K562 (cell line): ENCODE measurements around the gene ANKRD23. TPM values are rescaled to one million over a fixed set of nuclear protein-coding genes. Genes with fewer than 3 reads are reported as not detected.

Experiments used
- ARHGAP35 ChIP-seq: fragments of 450-650 bp; IDR thresholded peaks from 2 replicates; pipeline ENCODE4 v1.6.1; 2018; ENCODE audit not compliant: partially characterized antibody
- BCOR ChIP-seq: fragments of 450-650 bp; IDR thresholded peaks from 2 replicates; pipeline ENCODE4 v1.6.1; 2016
- CTCFL ChIP-seq: IDR thresholded peaks from 2 replicates; pipeline ENCODE4 v1.6.1; 2011; ENCODE audit warnings: borderline replicate concordance, low read depth, mild to moderate bottlenecking, moderate library complexity, low read length; ENCODE audit not compliant: insufficient read depth, poor library complexity, severe bottlenecking
- DACH1 ChIP-seq: fragments of 450-650 bp; IDR thresholded peaks from 2 replicates; pipeline ENCODE4 v1.6.1; 2018; ENCODE audit not compliant: partially characterized antibody
- ELF1 ChIP-seq: fragments of 200-800 bp; sonication (Bioruptor generic); IDR thresholded peaks from 2 replicates; pipeline ENCODE4 v1.6.1; 2016; ENCODE audit warnings: missing genetic modification characterization, missing compliant biosample characterization
- FOXA3 ChIP-seq, 2 experiments: fragments of 450-650 bp in 1 of 2; sonication (generic) in 1 of 2; formaldehyde crosslinking; IDR thresholded peaks in 1 of 2; conservative IDR thresholded peaks in 1 of 2; 2 replicates each; pipeline versions ENCODE4 v1.4.0 to v1.8.0; 2020 to 2022; ENCODE audit warnings: mild to moderate bottlenecking in 2 of 2, missing genetic modification reagents in 1 of 2
- GTF2A2 ChIP-seq: IDR thresholded peaks from 2 replicates; pipeline ENCODE4 v1.6.1; 2016; ENCODE audit warnings: mild to moderate bottlenecking, missing genetic modification characterization, missing compliant biosample characterization
- MYC ChIP-seq, 2 experiments: fragments of 250-450 bp in 1 of 2; sonication (Bioruptor Pico) in 1 of 2; IDR thresholded peaks; 2 replicates each; pipeline versions ENCODE4 v1.5.1 to v1.6.1; 2012 to 2021; ENCODE audit warnings: low read depth in 2 of 2, borderline replicate concordance in 1 of 2, improper control_type of control experiment in 1 of 2, low read length in 1 of 2, mild to moderate bottlenecking in 1 of 2, moderate library complexity in 1 of 2
- NKRF ChIP-seq: fragments of 450-650 bp; IDR thresholded peaks from 2 replicates; pipeline ENCODE4 v1.6.1; 2016; ENCODE audit warnings: borderline replicate concordance
- SETDB1 ChIP-seq: IDR thresholded peaks from one replicate; pipeline ENCODE4 v1.6.1; 2012; ENCODE audit warnings: low read length, control low read depth, inconsistent platforms
- SFPQ ChIP-seq: fragments of 200-400 bp; formaldehyde crosslinking; IDR thresholded peaks from 2 replicates; pipeline ENCODE4 v1.6.1; 2017; ENCODE audit warnings: mild to moderate bottlenecking, low read depth, low read length, moderate library complexity
- SMARCC2 ChIP-seq: fragments of 450-650 bp; IDR thresholded peaks from 2 replicates; pipeline ENCODE4 v1.6.1; 2017; ENCODE audit warnings: antibody characterized with exemption, moderate library complexity, mild to moderate bottlenecking, low read depth
- TAL1 ChIP-seq: fragments of 450-650 bp; IDR thresholded peaks from 2 replicates; pipeline ENCODE4 v1.6.1; 2016; ENCODE audit warnings: mild to moderate bottlenecking
- TOE1 ChIP-seq, 2 experiments: fragments of 450-650 bp in 1 of 2; sonication (generic) in 1 of 2; formaldehyde crosslinking in 1 of 2; IDR thresholded peaks; 2 replicates each; pipeline versions ENCODE4 v1.7.1 to v1.8.0; 2016 to 2022; ENCODE audit warnings: borderline replicate concordance in 2 of 2, mild to moderate bottlenecking in 2 of 2, antibody characterized with exemption in 1 of 2, inconsistent platforms in 1 of 2, low read depth in 1 of 2, missing genetic modification reagents in 1 of 2, moderate library complexity in 1 of 2
- TRIM28 ChIP-seq: fragments of 450-650 bp; IDR thresholded peaks from 2 replicates; pipeline ENCODE4 v1.6.1; 2017
- ZBTB2 ChIP-seq: fragments of 450-650 bp; IDR thresholded peaks from 2 replicates; pipeline ENCODE4 v1.6.1; 2016; ENCODE audit warnings: antibody characterized with exemption
- ZC3H4 ChIP-seq: sonication (generic); formaldehyde crosslinking; IDR thresholded peaks from 2 replicates; pipeline ENCODE4 v1.9.0; 2021; ENCODE audit warnings: missing genetic modification reagents, borderline replicate concordance
- ZFP1 ChIP-seq: fragments of 450-650 bp; formaldehyde crosslinking; IDR thresholded peaks from 2 replicates; pipeline ENCODE4 v1.4.0; 2020; ENCODE audit warnings: mild to moderate bottlenecking, mixed read lengths
- ZNF175 ChIP-seq: fragments of 200-800 bp; sonication (Bioruptor generic); IDR thresholded peaks from 2 replicates; pipeline ENCODE4 v1.6.1; 2016; ENCODE audit warnings: low read depth, mild to moderate bottlenecking, missing genetic modification characterization, missing compliant biosample characterization
- polyA plus RNA-seq, 8 experiments: library from polyadenylated mRNA; depleted of rRNA in 4 of 8; stranded (reverse) in 5 of 8; unstranded in 3 of 8; fragments of >200 nt; fragmentation: Nextera tagmentation in 2 of 8; fragmentation: Illumina TruSeq in 1 of 8; extraction: Ambion mirVana in 2 of 8; extraction: Trizol in 1 of 8; gene quantifications; 2 replicates each; pipeline versions ENCODE4 v1.2.1 to v1.2.3, GENCODE V29; 2011 to 2014; ENCODE audit warnings: inconsistent platforms in 1 of 8, missing spikeins in 1 of 8
- total RNA-seq, 7 experiments: library from RNA; depleted of rRNA in 6 of 7; stranded (reverse); fragments of >200 nt in 6 of 7; fragmentation: Illumina TruSeq in 2 of 7; extraction: Trizol in 2 of 7; gene quantifications; 2 replicates each; pipeline versions ENCODE4 v1.2.1 to v1.2.3, GENCODE V29; 2011 to 2021; ENCODE audit warnings: low replicate concordance in 1 of 7

ANKRD23 gene
- total and polyA plus RNA-seq, 9 of the 15 experiments (the other 6 are each of a cell fraction or from before 2014, with no cell fraction given): 0.32 to 4.8 (median 2.8) TPM

- TF ChIP-seq DACH1: no peak
- TF ChIP-seq ARHGAP35: no peak
- no peak for TF ChIP-seq GTF2A2
- no peak; the same call in 1 of the 2 replicates for TF ChIP-seq ELF1
- no peak for TF ChIP-seq SMARCC2
- no peak for TF ChIP-seq ZNF175 (CRISPR knock-in tag)
- TF ChIP-seq MYC (IDR thresholded peaks at IDR 0.05; ENCODE audit: low read depth, low read length): peak; percentile 51
- TF ChIP-seq MYC (CRISPR knock-in tag; IDR thresholded peaks at IDR 0.05; ENCODE audit: borderline replicate concordance, low read depth): 0 out of 2 replicates have a peak, but pooled peaks have one; percentile 17
- TF ChIP-seq SETDB1: no peak
- TF ChIP-seq ZC3H4 (CRISPR knock-in tag): no peak; the same call in 1 of the 2 replicates
- TF ChIP-seq TAL1: no peak
- peak; percentile 25; the same call in 1 of the 2 replicates for TF ChIP-seq TOE1 (IDR thresholded peaks at IDR 0.05; ENCODE audit: borderline replicate concordance)
- TF ChIP-seq TOE1 (CRISPR knock-in tag; IDR thresholded peaks at IDR 0.05; ENCODE audit: borderline replicate concordance, low read depth): no peak
- TF ChIP-seq CTCFL: peak; percentile 90
- no peak for TF ChIP-seq BCOR
- peak; percentile 28; the same call in 1 of the 2 replicates for TF ChIP-seq NKRF
- TF ChIP-seq SFPQ: no peak
- 0 out of 2 replicates have a peak, but pooled peaks have one; percentile 11 for TF ChIP-seq ZFP1 (CRISPR knock-in tag)
- TF ChIP-seq TRIM28: no peak
- TF ChIP-seq ZBTB2: peak; percentile 66
- TF ChIP-seq FOXA3 (CRISPR knock-in tag; conservative IDR thresholded peaks at IDR 0.05 in 1 of 2, IDR thresholded peaks at IDR 0.05 in 1 of 2): no peak; a peak in 1 of 4 replicates
Observed at GRCh38 chr2:96857667-96858372, 14.0 kb upstream of the ANKRD23 start, which contains the start of gene ANKRD39 (continued).
